GM19099 (cell line): ENCODE results near the gene CAPRIN2.

Source experiments
- POLR2A ChIP-seq: IDR thresholded peaks from 3 replicates; pipeline ENCODE4 v1.6.1; 2011; ENCODE audit warnings: low read depth; ENCODE audit not compliant: insufficient read length; ENCODE audit errors: extremely low read depth

CAPRIN2 gene

GRCh38 chr12:30783946-30784345 is 29.2 kb upstream of the CAPRIN2 start:
- TF ChIP-seq POLR2A: no peak

- no peak for TF ChIP-seq POLR2A
Observed at GRCh38 chr12:30782316-30783173, 27.8 kb upstream of the CAPRIN2 start.

- TF ChIP-seq POLR2A: no peak
Observed at GRCh38 chr12:30779578-30779977, 24.8 kb upstream of the CAPRIN2 start.

- TF ChIP-seq POLR2A: no peak
Observed at GRCh38 chr12:30779178-30779577, 24.4 kb upstream of the CAPRIN2 start.

GRCh38 chr12:30774599-30774998 is 19.8 kb upstream of the CAPRIN2 start:
- TF ChIP-seq POLR2A: no peak

- no peak for TF ChIP-seq POLR2A
Observed at GRCh38 chr12:30769802-30770201, 15.1 kb upstream of the CAPRIN2 start.

- TF ChIP-seq POLR2A: no peak
Observed at GRCh38 chr12:30764251-30764650, 9.5 kb upstream of the CAPRIN2 start.

- TF ChIP-seq POLR2A: no peak
Observed at GRCh38 chr12:30763053-30763452, 8.3 kb upstream of the CAPRIN2 start.

- TF ChIP-seq POLR2A: no peak
Observed at GRCh38 chr12:30761730-30762129, 7.0 kb upstream of the CAPRIN2 start.

GRCh38 chr12:30757316-30757715 is 2.6 kb upstream of the CAPRIN2 start:
- TF ChIP-seq POLR2A: no peak

- TF ChIP-seq POLR2A: no peak
Observed at GRCh38 chr12:30756074-30756473, 1.3 kb upstream of the CAPRIN2 start.

- no peak for TF ChIP-seq POLR2A
Observed at GRCh38 chr12:30755395-30755762, 628 bp upstream of the CAPRIN2 start.

GRCh38 chr12:30754383-30754749 is 385 bp downstream of the CAPRIN2 start:
- TF ChIP-seq POLR2A: no peak

GRCh38 chr12:30753751-30754382 is 884 bp downstream of the CAPRIN2 start:
- no peak for TF ChIP-seq POLR2A

GRCh38 chr12:30753233-30753632 is 1.5 kb downstream of the CAPRIN2 start:
- TF ChIP-seq POLR2A: no peak

- TF ChIP-seq POLR2A: no peak
Observed at GRCh38 chr12:30752255-30752654, 2.5 kb downstream of the CAPRIN2 start.

GRCh38 chr12:30748147-30748546 is 6.6 kb downstream of the CAPRIN2 start:
- TF ChIP-seq POLR2A: no peak

GRCh38 chr12:30746190-30746589 is 8.6 kb downstream of the CAPRIN2 start:
- no peak for TF ChIP-seq POLR2A
